ENCODE results near the gene TMCO5A.
"Not testable (repeated sequence)": the region's sequence is repeated elsewhere in the genome, so short reads cannot be mapped to it uniquely, and the experiment has no call there.

TMCO5A gene

DNA sequence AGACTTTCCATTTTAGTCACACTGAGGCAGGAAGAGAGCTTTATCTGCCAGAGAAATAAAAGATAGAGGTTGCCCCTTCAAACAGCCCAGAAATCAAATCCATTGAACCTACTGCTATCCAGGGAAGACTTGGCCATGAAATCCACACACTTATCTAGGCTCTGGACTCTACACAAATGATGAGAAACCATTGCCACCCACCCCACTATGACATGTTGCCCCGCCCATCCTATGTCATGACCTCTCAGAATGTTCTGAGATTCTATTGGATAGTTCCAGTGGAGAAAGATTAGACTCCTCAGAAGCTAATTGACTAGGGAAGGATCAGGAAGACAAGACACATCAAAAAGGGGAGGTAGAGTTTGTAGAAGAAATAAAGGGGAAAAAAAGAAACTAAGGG lies at the start of gene TMCO5A:
TSS of gene TMCO5A (plus strand) at position 301 of the 400 bp plus-strand sequence. CDS start 1,684 bp downstream, outside the sequence.
- ATAC-seq, result no peak

DNA sequence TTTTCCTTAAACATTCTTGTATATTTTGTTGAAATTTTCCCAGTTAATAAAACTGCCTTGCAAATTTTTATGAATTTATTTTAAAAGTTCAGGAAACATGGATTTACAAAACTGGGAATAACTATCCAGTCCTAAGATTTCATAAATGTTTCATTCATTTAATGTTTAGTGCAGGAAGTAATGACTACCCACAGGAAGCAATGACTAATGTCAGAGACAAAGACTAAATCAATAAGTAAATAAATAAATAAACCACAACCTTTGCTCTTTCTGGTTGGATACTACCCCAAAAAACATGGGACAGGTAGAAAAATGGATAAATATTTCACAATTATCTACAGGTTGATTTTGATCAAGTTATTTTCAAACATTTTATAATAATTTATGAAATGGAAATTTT lies 48.8 kb upstream of the TMCO5A start:
- ATAC-seq, result no peak

DNA sequence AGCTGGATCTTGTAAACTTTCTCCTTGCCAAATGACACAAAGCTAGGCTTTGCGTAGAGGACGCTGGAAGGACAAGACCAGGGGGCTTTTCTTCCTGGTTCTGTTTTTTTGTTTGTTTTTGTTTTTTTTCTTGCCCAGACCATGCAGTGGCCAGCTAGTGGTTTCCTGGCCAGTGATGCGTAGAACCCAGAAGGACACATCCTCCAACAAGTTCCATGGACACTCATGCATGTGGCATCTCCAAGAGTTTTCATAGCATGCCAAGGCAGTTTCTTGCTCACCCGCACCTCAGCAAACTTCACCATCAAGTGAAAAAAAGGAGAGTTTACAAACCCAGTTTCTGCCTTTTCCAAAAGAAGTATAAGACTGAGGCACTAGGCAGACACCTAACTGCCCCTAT lies 46.1 kb upstream of the TMCO5A start:
- ATAC-seq, result no peak

DNA sequence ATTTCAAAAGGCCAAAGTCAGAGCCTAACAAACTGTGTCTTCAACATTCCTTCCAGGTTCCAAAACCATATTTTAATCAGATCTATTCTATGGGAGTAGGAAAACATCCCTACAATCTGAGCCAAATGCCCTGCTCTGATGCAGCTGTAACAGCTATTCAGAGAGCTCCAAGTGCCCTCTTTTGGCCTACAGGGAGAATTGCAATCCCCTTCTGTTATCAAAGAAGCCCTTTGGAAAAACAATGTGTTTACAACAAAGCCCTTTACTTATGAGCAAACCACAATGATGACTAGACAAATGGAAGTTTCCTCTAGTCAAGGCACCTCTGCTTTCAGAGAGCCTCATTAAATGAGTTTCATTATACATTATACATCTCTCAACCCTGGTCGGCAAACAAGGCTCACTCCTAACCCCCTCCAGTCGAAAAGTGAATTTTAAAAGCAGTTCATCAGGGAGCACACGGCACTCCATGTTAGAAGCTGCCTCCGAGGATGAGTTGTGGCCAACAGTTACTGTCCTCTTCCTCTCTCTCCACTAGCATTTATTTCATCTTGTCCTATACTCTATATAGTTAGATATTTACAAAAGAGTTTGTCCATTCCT lies 42.6 kb upstream of the TMCO5A start:
- no peak for ATAC-seq

DNA sequence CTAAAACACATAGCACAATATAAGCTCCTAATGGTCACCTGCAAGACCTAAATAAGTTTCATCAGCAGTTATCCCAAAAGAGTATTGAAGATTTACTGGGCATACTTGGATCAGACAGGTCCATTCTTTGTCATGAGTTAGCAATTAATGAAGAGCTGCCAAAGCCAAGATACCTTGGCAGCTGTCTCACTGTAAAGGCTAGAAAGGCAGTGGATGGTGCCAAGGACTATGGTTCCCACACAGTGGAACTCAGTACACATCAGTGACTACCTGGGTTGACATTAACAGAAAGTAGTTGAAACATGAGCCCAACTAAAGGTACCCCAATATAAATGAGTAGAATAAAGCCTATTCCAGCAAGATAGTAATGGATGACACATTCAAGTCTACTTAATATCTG lies 41.1 kb upstream of the TMCO5A start:
- ATAC-seq, result no peak

DNA sequence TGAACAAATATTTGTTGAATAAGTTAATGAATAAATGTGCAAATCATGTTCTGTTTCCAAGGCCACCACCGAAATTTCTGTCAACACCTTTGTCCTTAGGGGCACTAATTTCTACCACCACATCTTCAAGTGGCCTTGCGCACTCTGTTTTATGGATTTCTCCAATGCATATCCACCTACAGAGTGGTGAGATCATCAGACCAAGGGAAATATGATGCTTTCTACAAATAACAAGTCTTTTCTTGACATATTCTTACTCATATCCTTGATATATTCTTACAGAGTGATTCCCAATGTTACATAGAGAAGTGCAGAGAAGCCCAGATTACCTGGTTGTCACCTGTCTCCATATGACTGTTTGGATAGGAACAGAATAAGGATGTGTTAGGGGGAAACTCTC lies 36.1 kb upstream of the TMCO5A start:
- no peak for ATAC-seq

DNA sequence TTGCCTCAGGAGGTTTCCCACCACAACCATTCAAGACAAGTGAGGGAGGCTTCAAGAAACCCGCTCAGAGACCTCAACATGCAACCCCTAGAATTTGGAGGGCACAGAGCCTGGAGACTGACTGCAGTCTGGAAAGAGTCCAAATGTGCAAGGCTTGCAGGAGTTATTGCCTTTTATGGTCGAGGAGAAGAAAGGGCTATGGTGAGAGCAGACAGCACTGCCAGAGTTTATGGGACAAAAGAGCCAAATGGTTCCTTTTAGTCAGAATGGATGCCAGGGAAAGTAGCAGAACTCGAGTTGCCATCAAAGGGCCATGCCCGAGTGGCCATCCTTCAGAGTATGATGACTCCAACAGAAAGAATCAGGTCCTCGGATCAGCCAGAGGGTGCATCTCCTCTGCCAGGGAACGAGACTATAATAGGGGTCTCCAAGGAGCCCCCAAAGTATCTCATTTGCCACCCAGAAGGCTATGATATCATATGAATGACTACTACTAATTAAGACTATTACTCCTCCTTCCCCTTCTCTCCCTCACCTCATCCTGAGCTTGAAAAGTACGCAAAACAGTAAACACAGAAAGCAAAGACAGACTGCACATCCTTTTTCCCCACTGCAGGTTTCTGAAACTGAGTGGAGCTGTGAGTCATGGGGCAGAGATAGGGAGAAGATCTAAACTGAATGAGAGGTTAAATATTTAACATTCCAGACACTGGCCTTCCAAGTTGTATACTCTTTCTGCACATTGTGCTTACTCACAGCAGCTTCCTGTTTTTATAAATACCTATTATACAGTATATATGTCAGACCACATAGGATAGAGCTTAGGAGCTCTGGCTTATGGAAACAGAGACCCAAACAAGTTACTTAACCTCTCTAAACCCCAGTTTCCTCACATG lies 33.9 kb upstream of the TMCO5A start:
- ATAC-seq, result no peak

- no peak for ATAC-seq
These were observed 32.3 kb upstream of the TMCO5A start for GRCh38 chr15:37902126-37902525.

DNA sequence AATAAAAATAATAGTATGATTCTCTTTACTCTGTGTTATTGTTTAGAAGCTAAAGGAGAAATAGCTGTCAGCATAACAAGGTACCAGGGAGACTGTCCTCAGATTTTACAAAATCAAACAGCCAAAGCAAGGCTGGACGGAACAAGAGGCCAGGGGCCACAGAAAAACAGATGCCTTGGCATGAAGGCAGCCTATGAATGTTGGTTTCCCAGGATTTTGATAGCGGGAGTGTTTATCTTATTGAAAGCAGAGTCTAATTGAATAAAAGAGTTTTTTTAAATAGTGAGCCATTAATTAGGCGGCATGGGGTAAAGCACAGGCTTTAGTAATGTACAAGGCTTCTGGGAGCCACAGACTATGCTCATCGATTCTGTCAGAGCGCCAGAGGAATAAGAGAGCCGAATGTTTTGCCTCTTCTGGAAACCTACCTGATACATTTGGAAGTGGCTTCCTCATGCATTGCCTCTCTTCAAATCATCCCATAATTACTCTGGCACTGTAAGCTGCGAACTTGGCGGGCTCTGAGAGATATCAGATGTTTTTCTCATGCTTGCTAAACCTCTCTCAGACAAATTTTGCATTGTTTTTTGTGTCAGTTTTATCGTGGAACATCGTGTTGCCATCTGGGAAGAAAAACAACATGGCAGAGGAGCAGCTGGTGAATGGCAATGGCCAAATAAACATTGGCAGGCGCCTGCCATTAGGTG lies 30.4 kb upstream of the TMCO5A start:
- ATAC-seq, result no peak

- ATAC-seq, result no peak
These were observed 27.3 kb upstream of the TMCO5A start for GRCh38 chr15:37907136-37907535.

DNA sequence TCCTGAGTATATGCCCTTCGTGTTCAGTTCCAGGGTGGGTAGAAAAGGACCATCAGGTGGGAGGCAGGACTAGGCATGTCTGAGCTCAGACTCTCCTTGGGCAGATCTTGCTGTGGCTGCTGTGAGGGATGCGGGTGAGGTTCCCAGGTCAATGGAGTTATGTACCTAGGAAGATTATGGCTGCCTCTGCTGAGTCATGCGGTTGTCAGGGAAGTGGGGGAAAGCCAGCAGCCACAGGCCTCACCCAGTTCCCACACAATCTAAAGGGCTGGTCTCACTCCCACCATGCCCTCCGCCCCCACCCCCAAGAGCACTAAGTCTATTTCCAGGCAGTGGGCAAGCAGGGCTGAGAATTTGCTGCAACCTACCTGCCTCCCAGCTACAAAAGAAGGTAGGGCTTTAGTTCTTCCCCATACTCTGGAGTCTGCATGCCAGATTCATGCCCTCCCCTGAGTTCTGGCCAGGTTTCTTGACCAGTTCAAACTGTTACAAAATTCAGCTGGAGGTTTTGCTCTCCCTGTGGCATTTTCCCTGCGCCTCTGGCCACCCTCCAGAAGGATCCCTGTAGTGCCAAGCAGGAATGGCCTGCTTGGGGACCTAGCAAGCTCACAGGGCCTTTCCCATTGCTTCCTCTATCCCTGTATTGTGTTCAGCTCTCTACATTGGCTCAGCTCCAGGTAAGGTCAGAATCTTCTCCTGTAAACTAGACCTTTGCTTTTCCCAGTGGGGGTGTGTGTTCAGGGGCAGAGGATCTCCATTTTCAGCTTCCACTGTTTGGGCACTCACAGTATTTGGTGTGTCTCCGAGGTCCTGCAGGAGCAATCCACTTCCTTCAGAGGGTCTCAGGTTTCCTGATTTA lies 12.7 kb upstream of the TMCO5A start:
- ATAC-seq, result no peak

DNA sequence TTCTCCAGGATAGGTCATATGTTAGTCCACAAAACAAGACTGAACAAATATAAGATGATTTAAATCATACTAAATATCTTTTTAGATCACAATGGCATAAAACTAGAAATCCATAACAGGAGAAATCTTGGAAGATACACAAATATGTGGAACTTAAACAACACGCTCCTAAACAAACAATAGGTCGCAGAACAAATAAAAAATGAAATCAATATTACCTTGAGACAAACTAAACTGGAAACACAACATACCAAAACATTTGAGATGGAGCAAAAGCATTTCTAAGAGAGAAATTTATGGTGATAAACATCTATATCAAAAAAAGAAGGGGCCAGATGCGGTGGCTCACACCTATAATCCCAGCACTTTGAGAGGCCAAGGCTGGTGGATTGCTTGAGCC lies 8.3 kb upstream of the TMCO5A start:
- no peak for ATAC-seq

DNA sequence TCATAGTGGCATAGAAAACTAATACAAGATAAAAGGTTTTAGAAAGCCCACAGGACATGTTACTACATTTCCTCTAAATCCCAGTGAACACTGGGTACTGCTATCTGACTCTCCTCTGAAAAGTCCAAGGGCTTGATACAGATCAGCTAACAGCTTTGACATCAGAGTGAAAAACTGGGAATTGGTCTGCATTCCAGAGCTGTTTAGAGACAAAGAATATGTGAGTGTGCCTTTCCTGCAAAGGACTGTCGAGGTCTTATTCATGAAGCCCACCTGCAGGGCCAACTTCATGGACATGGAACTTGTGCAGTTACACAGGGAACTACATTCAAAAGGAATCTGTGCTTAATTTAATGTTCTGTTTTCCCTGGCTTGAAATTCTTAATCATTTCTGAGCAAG lies 5.2 kb upstream of the TMCO5A start:
- ATAC-seq, result no peak

DNA sequence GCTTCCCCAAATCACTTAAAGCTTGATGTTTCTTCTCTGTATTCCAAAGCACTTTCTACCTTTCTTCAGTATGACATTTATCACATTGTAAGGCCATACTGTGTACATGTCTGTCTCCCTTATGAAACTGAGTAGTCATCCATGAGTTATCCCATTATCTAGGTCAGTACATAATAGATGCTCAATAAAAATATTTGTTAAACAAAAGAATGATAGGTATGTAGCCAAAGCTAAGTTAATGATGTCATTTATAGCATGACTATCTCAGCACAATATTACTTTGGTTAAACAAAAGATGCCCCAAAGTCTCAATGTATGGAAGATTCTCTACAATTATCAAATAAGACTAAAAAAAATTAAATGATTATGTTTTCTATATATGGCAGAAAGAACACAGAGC lies 3.1 kb upstream of the TMCO5A start:
- no peak for ATAC-seq

- ATAC-seq, result no peak
These were observed 2.6 kb upstream of the TMCO5A start for GRCh38 chr15:37931868-37932267.

DNA sequence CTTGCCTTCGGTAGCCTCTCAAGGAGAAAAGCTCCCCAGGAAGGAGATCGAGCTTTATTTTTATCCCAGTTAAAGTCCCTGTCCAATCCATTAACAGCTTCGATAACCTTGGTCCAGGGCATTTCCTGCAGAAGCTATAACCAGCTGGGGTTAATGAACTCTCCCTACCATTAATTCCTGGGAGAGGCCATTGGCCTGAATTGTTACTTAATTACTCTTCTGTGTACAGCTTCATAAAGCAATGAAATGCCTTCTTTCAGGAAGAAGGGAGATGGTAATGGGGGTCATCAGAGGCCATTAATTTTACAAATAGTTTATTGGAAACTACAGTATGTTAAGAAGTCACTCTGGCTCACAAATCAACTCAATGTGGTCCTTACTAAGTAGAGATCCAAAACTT lies 1.9 kb upstream of the TMCO5A start:
- no peak for ATAC-seq

- ATAC-seq, result no peak
These were observed 774 bp upstream of the TMCO5A start for GRCh38 chr15:37933666-37934065.

DNA sequence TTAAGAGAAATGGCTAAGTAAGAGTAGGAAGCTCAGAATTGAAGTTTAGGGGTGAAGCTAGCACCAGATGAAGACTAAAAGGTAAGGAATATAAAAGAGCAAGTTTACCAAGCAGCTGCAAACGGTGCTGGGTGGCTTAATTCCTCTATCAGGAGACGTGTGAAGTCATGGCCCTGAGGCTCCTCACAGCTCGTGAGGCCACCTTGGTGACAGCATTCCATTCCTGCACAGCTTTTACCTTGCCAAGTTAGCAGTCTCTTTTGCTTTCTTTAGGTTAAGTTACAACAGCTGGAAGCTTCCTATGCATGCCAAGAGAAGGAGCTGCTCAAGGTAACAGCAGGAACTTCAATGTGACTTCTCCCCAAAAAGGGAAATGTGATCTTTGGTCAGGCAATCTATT lies 6.4 kb downstream of the TMCO5A start:
- no peak for ATAC-seq

DNA sequence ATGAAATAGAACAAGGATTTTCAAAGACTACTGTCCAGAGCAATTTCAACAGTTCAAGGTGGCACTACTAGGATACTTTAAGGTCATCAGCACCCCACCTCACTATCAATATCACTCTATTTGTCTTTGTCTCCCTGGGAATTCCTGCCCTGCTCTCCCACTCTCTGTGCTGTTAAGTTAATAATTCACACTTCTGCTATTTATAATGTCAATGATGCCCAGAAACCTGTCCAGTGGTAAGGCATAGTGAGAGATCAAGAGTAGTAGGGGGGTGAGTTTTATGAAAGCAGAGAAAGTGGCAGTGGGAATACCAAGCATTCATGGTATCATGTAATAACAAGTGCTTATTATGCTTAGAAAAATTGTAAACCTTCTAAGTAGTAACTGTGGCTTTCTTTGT lies 7.3 kb downstream of the TMCO5A start:
- ATAC-seq, result no peak

GRCh38 chr15:37951999-37952398 lies 17.6 kb downstream of the TMCO5A start:
- ATAC-seq, result no peak

GRCh38 chr15:37960742-37961141 lies 26.3 kb downstream of the TMCO5A start:
- ATAC-seq, result not testable (repeated sequence)

- no peak for ATAC-seq
These were observed 33.3 kb downstream of the TMCO5A start for GRCh38 chr15:37967788-37968187.

- ATAC-seq, result no peak
These were observed 39.4 kb downstream of the TMCO5A start for GRCh38 chr15:37973856-37974255.
